Hepatocyte (in vitro differentiated cells): ENCODE data around the gene WASL. TPM values are rescaled to one million over a fixed set of nuclear protein-coding genes. Genes with fewer than 3 reads are reported as not detected.

Source experiments
- DNase-seq: peaks from one replicate; pipeline ENCODE4 v3.0.0-alpha.2; 2016; ENCODE audit warnings: low spot score
- H2AFZ ChIP-seq: fragments of 200-600 bp; sonication (generic); 2 replicates; pipeline ENCODE4 v1.6.0; 2016; ENCODE audit warnings: antibody characterized with exemption, mild to moderate bottlenecking
- H3K27ac ChIP-seq: fragments of 200-600 bp; sonication (generic); 2 replicates; pipeline ENCODE4 v1.5.1; 2016; ENCODE audit warnings: mild to moderate bottlenecking
- H3K27me3 ChIP-seq: fragments of 200-600 bp; sonication (generic); 2 replicates; pipeline ENCODE4 v1.6.1; 2016
- H3K36me3 ChIP-seq: fragments of 200-600 bp; sonication (generic); replicated peaks from 2 replicates; pipeline ENCODE4 v1.5.1; 2016; ENCODE audit warnings: low read depth; ENCODE audit not compliant: insufficient read depth
- H3K4me1 ChIP-seq: fragments of 200-600 bp; sonication (generic); 2 replicates; pipeline ENCODE4 v1.5.1; 2016; ENCODE audit warnings: mild to moderate bottlenecking, moderate library complexity; ENCODE audit not compliant: insufficient read depth
- H3K4me2 ChIP-seq: fragments of 200-600 bp; sonication (generic); 2 replicates; pipeline ENCODE4 v1.6.0; 2016
- H3K4me3 ChIP-seq: fragments of 200-600 bp; sonication (generic); 2 replicates; pipeline ENCODE4 v1.5.1; 2016; ENCODE audit warnings: mild to moderate bottlenecking
- H3K79me2 ChIP-seq: fragments of 200-600 bp; sonication (generic); 2 replicates; pipeline ENCODE4 v1.6.0; 2017; ENCODE audit warnings: mild to moderate bottlenecking
- H3K9me2 ChIP-seq: fragments of 200-600 bp; sonication (generic); replicated peaks from 2 replicates; pipeline ENCODE4 v1.6.0; 2017; ENCODE audit warnings: mild to moderate bottlenecking; ENCODE audit not compliant: insufficient read depth
- H3K9me3 ChIP-seq: fragments of 200-600 bp; sonication (generic); 2 replicates; pipeline ENCODE4 v1.5.1; 2016; ENCODE audit warnings: low read depth, mild to moderate bottlenecking
- H4K20me1 ChIP-seq: fragments of 200-600 bp; sonication (generic); 2 replicates; pipeline ENCODE4 v1.6.0; 2016; ENCODE audit warnings: mild to moderate bottlenecking; ENCODE audit not compliant: insufficient read depth, poor library complexity, severe bottlenecking
- CTCF ChIP-seq: fragments of 200-600 bp; sonication (generic); IDR thresholded peaks from 2 replicates; pipeline ENCODE4 v1.5.1; 2016; ENCODE audit warnings: antibody characterized with exemption, mild to moderate bottlenecking; ENCODE audit not compliant: poor library complexity
- EZH2 ChIP-seq: fragments of 200-600 bp; sonication (generic); IDR thresholded peaks from 2 replicates; pipeline ENCODE4 v1.6.1; 2016; ENCODE audit warnings: antibody characterized with exemption, mild to moderate bottlenecking, borderline replicate concordance
- EZH2phosphoT487 ChIP-seq: fragments of 200-600 bp; sonication (generic); IDR thresholded peaks from one replicate; pipeline ENCODE4 v1.6.1; 2018; ENCODE audit warnings: antibody characterized with exemption, mild to moderate bottlenecking, low read depth, moderate library complexity; ENCODE audit not compliant: unreplicated experiment, severe bottlenecking
- WGBS: methylation state at CpG from one replicate; pipeline ENCODE4 v1.1.6; 2016; ENCODE audit warnings: low lambda C conversion rate; ENCODE audit errors: missing lambda C conversion rate; 5-methylcytosine and 5-hydroxymethylcytosine counted together
- polyA plus RNA-seq: library from polyadenylated mRNA; unstranded; fragments of >200 nt; fragmentation: Nextera tagmentation; extraction: Ambion mirVana; gene quantifications from 2 replicates; pipeline ENCODE4 v1.2.1, GENCODE V29; 2016
- total RNA-seq: library from RNA; depleted of rRNA; stranded (reverse); fragments of >200 nt; gene quantifications from 2 replicates; pipeline ENCODE4 v1.2.3, GENCODE V29; 2014

The WASL gene
- total and polyA plus RNA-seq, 2 experiments from 2014 or later: 36.8 to 48.9 TPM

- Histone ChIP-seq H3K9me2 (no peaks in the 10 kb centered on the region), H2AFZ (no peak overlapping the region), H3K4me3 (no peak overlapping the region), H3K4me1 (no peaks in the 10 kb centered on the region), H3K27me3 (no peaks in the 10 kb centered on the region), H4K20me1 (no peaks in the 10 kb centered on the region), H3K36me3 (no peaks in the 10 kb centered on the region), H3K79me2 (no peaks in the 10 kb centered on the region), H3K27ac (no peak overlapping the region), H3K4me2 (no peak overlapping the region), H3K9me3 (no peaks in the 10 kb centered on the region)
- TF ChIP-seq CTCF (no peak), EZH2 (no peak), EZH2phosphoT487 (no peak)
- 96% methylated on average over 33 of the region's 43 CpGs for WGBS
- no peak for DNase-seq
Observed at GRCh38 chr7:123763191-123763661, 14.4 kb upstream of the WASL start.

- WGBS: 19% methylated on average over 3 of the region's 3 CpGs
- H3K4me3 ChIP-seq: no peak overlapping the region
- DNase-seq: no peak
- H2AFZ ChIP-seq: no peak overlapping the region
- H3K27me3 ChIP-seq: no peaks in the 10 kb centered on the region
- no peaks in the 10 kb centered on the region for H3K36me3 ChIP-seq
- no peaks in the 10 kb centered on the region for H3K9me2 ChIP-seq
- no peaks in the 10 kb centered on the region for H3K9me3 ChIP-seq
- H3K27ac ChIP-seq: peak overlapping the region; percentile 66
- peak overlapping the region; percentile 57 for H3K4me2 ChIP-seq
- no peaks in the 10 kb centered on the region for H4K20me1 ChIP-seq
- H3K4me1 ChIP-seq: no peaks in the 10 kb centered on the region
- no peak for TF ChIP-seq CTCF
- no peak for TF ChIP-seq EZH2
- no peak for TF ChIP-seq EZH2phosphoT487
- no peaks in the 10 kb centered on the region for H3K79me2 ChIP-seq
Observed at GRCh38 chr7:123761729-123762128, 12.9 kb upstream of the WASL start.

- Histone ChIP-seq H3K27me3 (no peaks in the 10 kb centered on the region), H3K9me3 (no peaks in the 10 kb centered on the region), H3K4me1 (peaks cover 2% of the 10 kb centered on the region), H3K4me2 (no peak overlapping the region), H3K4me3 (no peak overlapping the region), H3K36me3 (no peaks in the 10 kb centered on the region), H3K9me2 (no peaks in the 10 kb centered on the region), H4K20me1 (no peaks in the 10 kb centered on the region), H2AFZ (no peak overlapping the region), H3K27ac (no peak overlapping the region), H3K79me2 (peaks cover 3% of the 10 kb centered on the region)
- 77% methylated on average over 1 of the region's 1 CpG for WGBS
- DNase-seq: no peak
- TF ChIP-seq EZH2phosphoT487: no peak
- no peak for TF ChIP-seq CTCF
- TF ChIP-seq EZH2: no peak
Observed at GRCh38 chr7:123757095-123757494, 8.3 kb upstream of the WASL start.

- H3K27ac ChIP-seq: no peak overlapping the region
- no peak overlapping the region for H3K4me2 ChIP-seq
- no peaks in the 10 kb centered on the region for H3K9me2 ChIP-seq
- H2AFZ ChIP-seq: no peak overlapping the region
- TF ChIP-seq EZH2phosphoT487: no peak
- TF ChIP-seq CTCF: no peak
- TF ChIP-seq EZH2: no peak
- H3K4me3 ChIP-seq: no peak overlapping the region
- DNase-seq: no peak
- H3K79me2 ChIP-seq: peaks cover 17% of the 10 kb centered on the region
- no peaks in the 10 kb centered on the region for H3K27me3 ChIP-seq
- H3K4me1 ChIP-seq: peaks cover 14% of the 10 kb centered on the region
- no peaks in the 10 kb centered on the region for H4K20me1 ChIP-seq
- H3K36me3 ChIP-seq: no peaks in the 10 kb centered on the region
- 95% methylated on average over 1 of the region's 1 CpG for WGBS
- no peaks in the 10 kb centered on the region for H3K9me3 ChIP-seq
Observed at GRCh38 chr7:123755338-123755737, 6.5 kb upstream of the WASL start.
